SU-DHL-6 (cell line): ENCODE measurements around the gene NUDT8.

Experiments used
- EZH2phosphoT487 ChIP-seq: fragments of 200-600 bp; sonication (generic), shearing (Covaris generic); conservative IDR thresholded peaks from 2 replicates; pipeline ENCODE4 v1.6.1; 2018; ENCODE audit warnings: mild to moderate bottlenecking, antibody characterized with exemption, low read length, moderate library complexity, mixed read lengths
- TF ChIP-seq, protein P1 (sequence below): fragments of 200-600 bp; sonication (generic); IDR thresholded peaks from one replicate; pipeline ENCODE4 v1.5.1; 2017; ENCODE audit warnings: antibody characterized with exemption, mild to moderate bottlenecking, low read length, moderate library complexity; ENCODE audit not compliant: insufficient read depth, poor library complexity, severe bottlenecking

DNA sequence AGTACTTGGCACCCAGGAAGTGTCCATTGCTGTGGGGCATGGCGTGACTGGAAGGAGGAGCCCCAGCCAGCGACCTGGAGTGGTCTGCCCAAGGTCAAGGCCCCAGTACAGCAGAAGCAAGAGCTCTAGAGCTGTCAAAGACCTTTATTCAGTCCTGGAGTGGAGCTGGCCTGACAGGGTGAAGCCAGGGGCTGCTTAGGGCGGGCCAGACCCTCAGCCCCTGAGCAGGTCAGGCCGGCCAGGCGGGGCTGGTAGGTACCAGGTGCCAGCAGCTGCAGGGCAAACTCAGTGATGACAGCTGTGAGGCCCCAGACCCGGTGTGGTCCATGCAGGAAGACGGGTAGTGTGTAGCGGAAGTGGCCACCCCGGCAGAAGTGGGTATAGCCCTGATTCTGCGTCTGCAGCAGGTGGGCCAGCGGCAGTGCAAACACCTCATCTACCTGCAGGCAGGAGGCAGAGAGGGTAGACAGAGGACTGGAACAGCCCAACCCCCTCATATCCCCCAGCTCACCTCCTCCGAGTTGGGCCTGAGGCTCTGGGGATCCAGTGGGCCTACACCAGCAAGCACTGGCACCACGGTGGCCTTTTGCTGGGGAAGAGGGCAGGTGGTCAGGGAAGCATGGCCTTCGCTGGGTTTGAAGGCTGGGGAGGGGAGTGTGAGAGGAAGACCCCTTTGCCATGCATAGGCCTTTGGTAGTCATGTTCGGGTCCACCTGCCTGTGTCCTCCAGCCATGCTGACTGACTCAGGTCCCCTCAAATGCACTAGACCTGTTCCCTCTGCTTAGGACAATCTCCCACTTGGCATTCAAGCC lies 1.7 kb downstream of the NUDT8 start:
- TF ChIP-seq, protein P1, sequence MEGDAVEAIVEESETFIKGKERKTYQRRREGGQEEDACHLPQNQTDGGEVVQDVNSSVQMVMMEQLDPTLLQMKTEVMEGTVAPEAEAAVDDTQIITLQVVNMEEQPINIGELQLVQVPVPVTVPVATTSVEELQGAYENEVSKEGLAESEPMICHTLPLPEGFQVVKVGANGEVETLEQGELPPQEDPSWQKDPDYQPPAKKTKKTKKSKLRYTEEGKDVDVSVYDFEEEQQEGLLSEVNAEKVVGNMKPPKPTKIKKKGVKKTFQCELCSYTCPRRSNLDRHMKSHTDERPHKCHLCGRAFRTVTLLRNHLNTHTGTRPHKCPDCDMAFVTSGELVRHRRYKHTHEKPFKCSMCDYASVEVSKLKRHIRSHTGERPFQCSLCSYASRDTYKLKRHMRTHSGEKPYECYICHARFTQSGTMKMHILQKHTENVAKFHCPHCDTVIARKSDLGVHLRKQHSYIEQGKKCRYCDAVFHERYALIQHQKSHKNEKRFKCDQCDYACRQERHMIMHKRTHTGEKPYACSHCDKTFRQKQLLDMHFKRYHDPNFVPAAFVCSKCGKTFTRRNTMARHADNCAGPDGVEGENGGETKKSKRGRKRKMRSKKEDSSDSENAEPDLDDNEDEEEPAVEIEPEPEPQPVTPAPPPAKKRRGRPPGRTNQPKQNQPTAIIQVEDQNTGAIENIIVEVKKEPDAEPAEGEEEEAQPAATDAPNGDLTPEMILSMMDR: no peak
- TF ChIP-seq EZH2phosphoT487: no peak
